Endothelial cell of umbilical vein (primary cell): Measurements from ENCODE around the gene PTDSS2. TPM values are rescaled to one million over a fixed set of nuclear protein-coding genes. Genes with fewer than 3 reads are reported as not detected.
"Not testable (repeated sequence)": the region's sequence is repeated elsewhere in the genome, so short reads cannot be mapped to it uniquely, and the experiment has no call there.

Experiments used
- BruUV-seq: library from RNA; stranded (reverse); fragments of 400-500 nt; replicated peaks from 2 replicates; lab custom pipeline; 2021; lab: Mats Ljungman, UMichigan
- CTCF ChIA-PET: fragments of 300-600, 350-600 bp; sonication (Branson Sonifier 250); formaldehyde crosslinking; loops from one replicate; lab custom pipeline; 2021; ENCODE audit warnings: antibody characterized with exemption, inconsistent platforms; lab: Charles Lee
- POLR2A ChIA-PET: fragments of 300-600, 350-600 bp; sonication (Branson Sonifier 250); formaldehyde crosslinking; loops from one replicate; lab custom pipeline; 2021; ENCODE audit warnings: antibody characterized with exemption, inconsistent platforms; lab: Charles Lee
- DNase-seq: peaks from one replicate; pipeline ENCODE4 v3.0.0-alpha.2; 2011; ENCODE audit warnings: low read depth, low spot score
- FAIRE-seq: peaks from 2 replicates; lab custom pipeline; 2011; peaks lifted over from hg19 to GRCh38; lab: Jason Lieb, UNC
- H2AFZ ChIP-seq: 2 replicates; pipeline ENCODE4 v1.6.0; 2012; ENCODE audit warnings: low read depth, low read length, control low read depth, inconsistent platforms
- H3K27ac ChIP-seq: 2 replicates; pipeline ENCODE4 v1.5.1; 2011; ENCODE audit warnings: low read depth, mild to moderate bottlenecking, control low read depth, low read length, moderate library complexity; ENCODE audit not compliant: insufficient read depth
- H3K27me3 ChIP-seq, 2 experiments: 2 replicates each; pipeline versions ENCODE4 v1.6.0 to v1.6.1; 2011; ENCODE audit warnings: low read length in 2 of 2, mixed read lengths in 1 of 2; ENCODE audit not compliant: control insufficient read depth in 2 of 2, insufficient read depth in 2 of 2
- H3K36me3 ChIP-seq, 2 experiments: 2 replicates in 1 of 2; 3 replicates in 1 of 2; pipeline ENCODE4 v1.5.1; 2011; ENCODE audit warnings: low read length in 2 of 2, mild to moderate bottlenecking in 1 of 2, moderate library complexity in 1 of 2; ENCODE audit not compliant: control insufficient read depth in 2 of 2, insufficient read depth in 2 of 2; ENCODE audit errors: extremely low read depth in 1 of 2
- H3K4me1 ChIP-seq: 3 replicates; pipeline ENCODE4 v1.5.1; 2011; ENCODE audit warnings: mild to moderate bottlenecking, low read length; ENCODE audit not compliant: control insufficient read depth, insufficient read depth; ENCODE audit errors: extremely low read depth
- H3K4me2 ChIP-seq: 2 replicates; pipeline ENCODE4 v1.6.1; 2011; ENCODE audit warnings: low read length, control low read depth, mixed read lengths; ENCODE audit not compliant: insufficient read depth
- H3K4me3 ChIP-seq, 3 experiments: fragments of 200-600 bp in 1 of 3; sonication (generic), shearing (Covaris generic) in 1 of 3; replicated peaks in 1 of 3; 2 replicates each; pipeline ENCODE4 v1.5.1; 2011 to 2016; ENCODE audit warnings: control low read depth in 3 of 3, low read length in 3 of 3, mild to moderate bottlenecking in 2 of 3, inconsistent platforms in 1 of 3, low read depth in 1 of 3, moderate library complexity in 1 of 3; ENCODE audit not compliant: insufficient read depth in 1 of 3
- H3K79me2 ChIP-seq: 2 replicates; pipeline ENCODE4 v1.6.0; 2012; ENCODE audit warnings: low read length, inconsistent platforms; ENCODE audit not compliant: control insufficient read depth, insufficient read depth
- H3K9ac ChIP-seq: replicated peaks from 2 replicates; pipeline ENCODE3; 2011; ENCODE audit warnings: low read length, control low read depth; ENCODE audit not compliant: insufficient read depth; ENCODE audit errors: extremely low read depth
- H3K9me1 ChIP-seq: replicated peaks from 3 replicates; pipeline ENCODE4 v1.6.0; 2011; ENCODE audit warnings: mild to moderate bottlenecking, low read length; ENCODE audit not compliant: control insufficient read depth, insufficient read depth; ENCODE audit errors: extremely low read depth
- H3K9me3 ChIP-seq: replicated peaks from 2 replicates; pipeline ENCODE4 v1.5.1; 2012; ENCODE audit warnings: low read length, inconsistent platforms; ENCODE audit not compliant: control insufficient read depth, insufficient read depth
- H4K20me1 ChIP-seq: replicated peaks from 2 replicates; pipeline ENCODE3; 2011; ENCODE audit warnings: mild to moderate bottlenecking, low read length; ENCODE audit not compliant: control insufficient read depth, insufficient read depth; ENCODE audit errors: extremely low read depth
- EZH2 ChIP-seq: IDR thresholded peaks from 2 replicates; pipeline ENCODE4 v1.6.1; 2012; ENCODE audit warnings: borderline replicate concordance, low read depth, mild to moderate bottlenecking, moderate library complexity, low read length, inconsistent platforms; ENCODE audit not compliant: severe bottlenecking
- FOS ChIP-seq: IDR thresholded peaks from 2 replicates; pipeline ENCODE4 v1.6.1; 2011; ENCODE audit warnings: mild to moderate bottlenecking, low read length, moderate library complexity, borderline replicate concordance; ENCODE audit not compliant: insufficient read depth
- MYC ChIP-seq: IDR thresholded peaks from one replicate; pipeline ENCODE4 v1.6.1; 2011; ENCODE audit warnings: mild to moderate bottlenecking, low read depth, low read length
- POLR2A ChIP-seq: IDR thresholded peaks from 2 replicates; pipeline ENCODE4 v1.6.1; 2012; ENCODE audit warnings: low read depth, mild to moderate bottlenecking, control low read depth, low read length
- POLR2AphosphoS5 ChIP-seq: IDR thresholded peaks from 2 replicates; pipeline ENCODE4 v1.6.1; 2012; ENCODE audit warnings: low read depth, mild to moderate bottlenecking, control low read depth, low read length, moderate library complexity; ENCODE audit not compliant: insufficient read depth
- dilution Hi-C: fragments of 300-500 bp; cut with MboI; formaldehyde crosslinking; loops from one replicate; pipeline ENCODE4 v1.15.0; 2019; ENCODE audit warnings: low sequenced_read_pairs; ENCODE audit not compliant: extremely low pct_ligation_motif_present
- intact Hi-C: fragments of 100-400 bp; cut with micrococcal nuclease; formaldehyde crosslinking; loops from one replicate; pipeline ENCODE4 v1.10.0; 2022
- polyA plus RNA-seq, 4 experiments: library from polyadenylated mRNA; depleted of rRNA in 3 of 4; stranded (reverse) in 3 of 4; unstranded in 1 of 4; fragments of >200 nt; gene quantifications; 2 replicates each; pipeline versions ENCODE4 v1.2.1 to v1.2.3, GENCODE V29; 2011 to 2012; ENCODE audit warnings: missing spikeins in 1 of 4
- total RNA-seq: library from RNA; stranded (reverse); gene quantifications from 2 replicates; pipeline ENCODE4 v1.2.3, GENCODE V29; 2021
- TF ChIP-seq, protein P1 (sequence below), 2 donors: IDR thresholded peaks; 1 replicate in 1 of 2; 2 replicates in 1 of 2; pipeline ENCODE4 v1.5.1; 2011; ENCODE audit warnings: low read length in 2 of 2, mild to moderate bottlenecking in 2 of 2, moderate library complexity in 2 of 2, control low read depth in 1 of 2, inconsistent platforms in 1 of 2, low read depth in 1 of 2; ENCODE audit not compliant: insufficient read depth in 1 of 2; ENCODE audit errors: extremely low read depth in 1 of 2

The PTDSS2 gene
- total and polyA plus RNA-seq, 2 donors (not counting 3 experiments of a cell fraction or from before 2014, with no cell fraction given) = 41.4 to 46.8 TPM

GRCh38 chr11:469026-469683 lies 19.1 kb downstream of the PTDSS2 start:
- H3K36me3 ChIP-seq, H3K9me1 ChIP-seq, DNase-seq, H3K4me1 ChIP-seq, H3K9me3 ChIP-seq, H3K27me3 ChIP-seq, FAIRE-seq, dilution Hi-C loops, H3K4me3 ChIP-seq, H4K20me1 ChIP-seq, BruUV-seq: not testable (repeated sequence)
- ChIA-PET CTCF (interaction anchor here (0.6 to 1.5 kb wide), 10 partner anchors 9 to 73 kb away, joined by 3 to 12 read pairs (median 6); partner anchors contain the start of gene PTDSS2), POLR2A (interaction anchor here (1.2 kb wide), 1 partner anchor 38 kb away, joined by 4 read pairs; the partner anchor contains the start of gene RNH1)
- intact Hi-C loops = loop anchor here (1.0 kb wide), 2 partner anchors 18 to 49 kb away; no protein-coding TSS in a partner anchor
- Histone ChIP-seq H3K4me2 (peak overlapping the region; percentile 27), H3K9ac (peak overlapping the region; percentile 7), H2AFZ (peak overlapping the region; percentile 4), H3K27ac (peak overlapping the region; percentile 18), H3K79me2 (peaks cover 23% of the 10 kb centered on the region)

DNA sequence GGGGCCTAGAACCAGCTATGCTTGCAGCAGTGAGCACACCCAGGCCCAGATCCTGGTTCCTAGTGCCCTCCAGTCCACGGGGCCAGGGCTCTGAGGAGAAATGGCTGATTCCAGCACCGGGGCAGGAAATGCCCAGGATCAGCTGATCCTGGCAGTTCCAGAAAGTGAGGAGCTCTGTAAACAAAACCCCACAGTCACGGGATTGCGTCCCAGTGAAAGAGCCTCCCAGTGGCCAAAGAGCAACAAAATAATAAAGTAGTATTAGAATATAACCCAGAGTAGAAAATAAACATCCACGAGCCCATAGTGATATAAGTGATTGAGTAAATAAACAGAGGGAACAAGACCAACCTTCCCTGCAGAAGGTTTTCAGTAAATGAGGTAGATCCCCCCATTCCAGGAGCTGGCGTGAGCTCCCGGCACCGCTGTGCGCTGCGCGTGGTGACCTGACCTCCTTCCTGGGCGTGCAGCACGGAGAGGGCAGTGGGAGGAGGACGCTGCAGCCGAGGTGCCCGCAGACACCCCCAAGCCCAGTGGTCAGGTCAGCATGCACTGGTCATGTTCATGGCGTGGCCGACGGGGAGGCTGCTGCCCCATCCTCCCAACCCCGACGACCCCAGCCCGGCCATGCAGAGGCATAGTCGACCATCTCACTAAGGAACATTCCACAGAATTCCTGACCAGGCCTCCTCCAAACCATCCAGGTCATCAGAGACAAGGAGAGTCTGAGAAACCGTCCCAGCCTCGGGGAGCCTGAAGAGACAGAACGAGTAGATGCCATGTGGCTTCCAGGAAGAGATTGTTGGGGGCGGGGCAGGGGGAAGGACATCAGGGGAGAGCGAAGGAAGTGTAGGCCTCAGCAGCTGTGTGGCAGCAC lies 19.8 kb downstream of the PTDSS2 start:
- Histone ChIP-seq H3K9me1 (no peaks in the 10 kb centered on the region), H4K20me1 (no peaks in the 10 kb centered on the region), H3K27ac (peak overlapping the region; percentile 18), H3K36me3 (no peaks in the 10 kb centered on the region), H3K9ac (peak overlapping the region; percentile 7), H3K79me2 (peaks cover 25% of the 10 kb centered on the region), H3K4me1 (peaks cover 10% of the 10 kb centered on the region), H2AFZ (peak overlapping the region; percentile 4), H3K9me3 (no peaks in the 10 kb centered on the region), H3K4me2 (peak overlapping the region; percentile 27), H3K4me3 (no peak overlapping the region), H3K27me3 (no peaks in the 10 kb centered on the region)
- no TSS peak for BruUV-seq
- no peak for TF ChIP-seq EZH2
- TF ChIP-seq, protein P1, sequence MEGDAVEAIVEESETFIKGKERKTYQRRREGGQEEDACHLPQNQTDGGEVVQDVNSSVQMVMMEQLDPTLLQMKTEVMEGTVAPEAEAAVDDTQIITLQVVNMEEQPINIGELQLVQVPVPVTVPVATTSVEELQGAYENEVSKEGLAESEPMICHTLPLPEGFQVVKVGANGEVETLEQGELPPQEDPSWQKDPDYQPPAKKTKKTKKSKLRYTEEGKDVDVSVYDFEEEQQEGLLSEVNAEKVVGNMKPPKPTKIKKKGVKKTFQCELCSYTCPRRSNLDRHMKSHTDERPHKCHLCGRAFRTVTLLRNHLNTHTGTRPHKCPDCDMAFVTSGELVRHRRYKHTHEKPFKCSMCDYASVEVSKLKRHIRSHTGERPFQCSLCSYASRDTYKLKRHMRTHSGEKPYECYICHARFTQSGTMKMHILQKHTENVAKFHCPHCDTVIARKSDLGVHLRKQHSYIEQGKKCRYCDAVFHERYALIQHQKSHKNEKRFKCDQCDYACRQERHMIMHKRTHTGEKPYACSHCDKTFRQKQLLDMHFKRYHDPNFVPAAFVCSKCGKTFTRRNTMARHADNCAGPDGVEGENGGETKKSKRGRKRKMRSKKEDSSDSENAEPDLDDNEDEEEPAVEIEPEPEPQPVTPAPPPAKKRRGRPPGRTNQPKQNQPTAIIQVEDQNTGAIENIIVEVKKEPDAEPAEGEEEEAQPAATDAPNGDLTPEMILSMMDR (IDR thresholded peaks at IDR 0.05; ENCODE audit: extremely low read depth in 1 of 2, insufficient read depth in 1 of 2, low read depth in 1 of 2, low read length in 2 of 2) = peak in 1 of 2 donors; percentile 11
- peak; percentile 40 for TF ChIP-seq POLR2AphosphoS5
- TF ChIP-seq FOS = no peak
- TF ChIP-seq MYC = no peak
- TF ChIP-seq POLR2A = peak; percentile 30
- ChIA-PET CTCF (interaction anchor here (0.6 to 1.5 kb wide), 10 partner anchors 8 to 74 kb away, joined by 3 to 12 read pairs (median 6); partner anchors contain the start of gene PTDSS2), POLR2A (interaction anchor here (1.2 kb wide), 1 partner anchor 37 kb away, joined by 4 read pairs; the partner anchor contains the start of gene RNH1)
- intact Hi-C loops (loop anchor here (1.0 kb wide), 2 partner anchors 19 to 48 kb away; no protein-coding TSS in a partner anchor), dilution Hi-C loops (no loop called here)
- DNase-seq = peak; percentile 90
- FAIRE-seq = peak; percentile 95
